Measurements from ENCODE around the gene HBB.

Gene HBB

DNA sequence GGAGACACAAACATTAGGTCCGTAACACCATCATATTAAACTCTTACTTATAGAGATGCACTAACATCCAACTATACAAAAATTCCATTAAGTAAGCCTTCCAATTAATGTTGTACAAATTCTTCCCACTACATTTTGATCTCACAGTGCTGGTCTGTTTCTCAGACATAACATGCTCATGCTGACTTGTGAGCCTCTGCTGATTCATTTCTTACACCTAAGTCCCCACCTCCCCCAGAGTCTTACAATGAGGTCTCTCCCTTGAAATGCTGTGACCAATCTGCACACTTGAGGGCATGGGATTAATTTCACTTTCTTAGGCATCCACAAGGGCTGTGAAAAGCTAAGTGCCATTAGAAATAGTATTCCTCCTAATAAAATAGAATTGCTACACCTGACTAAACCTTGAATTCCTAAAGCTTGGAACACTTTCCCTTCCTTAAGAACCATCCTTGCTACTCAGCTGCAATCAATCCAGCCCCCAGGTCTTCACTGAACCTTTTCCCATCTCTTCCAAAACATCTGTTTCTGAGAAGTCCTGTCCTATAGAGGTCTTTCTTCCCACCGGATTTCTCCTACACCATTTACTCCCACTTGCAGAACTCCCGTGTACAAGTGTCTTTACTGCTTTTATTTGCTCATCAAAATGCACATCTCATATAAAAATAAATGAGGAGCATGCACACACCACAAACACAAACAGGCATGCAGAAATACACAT is 20.8 kb upstream of the HBB start:
- DNase-seq (ENCODE audit: low read depth in 3 of 3, low spot score in 1 of 3): no peak

DNA sequence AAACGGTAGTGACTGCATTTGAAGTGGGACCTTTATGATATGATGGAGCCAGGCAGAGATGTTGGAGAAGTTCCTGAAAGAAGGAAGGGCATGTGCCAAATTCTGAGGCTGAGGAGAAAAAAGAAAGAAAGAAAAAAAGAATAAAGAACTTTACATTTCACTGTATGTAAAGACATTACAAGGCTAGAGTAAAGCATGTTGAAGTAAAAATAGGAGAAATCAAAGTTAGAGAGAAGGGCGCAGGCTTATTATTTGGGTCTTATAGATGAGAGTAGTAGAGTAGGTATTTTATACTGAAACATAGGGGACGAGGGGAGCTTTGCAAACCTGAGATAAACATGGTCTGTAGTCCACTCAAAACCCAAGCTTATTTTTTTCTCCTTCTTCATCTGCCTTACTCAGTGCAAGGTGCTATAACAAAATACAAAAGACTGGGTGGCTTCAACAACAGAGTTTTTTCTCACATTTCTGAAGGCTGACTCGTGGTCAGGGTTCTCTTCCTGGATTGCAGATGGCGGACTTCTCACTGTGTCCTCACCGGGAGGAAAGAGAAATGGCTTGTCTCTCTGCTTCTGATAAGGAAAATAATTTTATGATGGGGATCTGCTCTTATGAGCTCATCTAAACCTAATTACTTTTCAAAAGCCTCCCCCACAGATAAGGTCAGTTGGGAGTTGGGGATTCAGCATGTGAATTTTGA is 20.1 kb upstream of the HBB start:
- no peak for DNase-seq (ENCODE audit: low read depth in 3 of 3, low spot score in 1 of 3)

DNA sequence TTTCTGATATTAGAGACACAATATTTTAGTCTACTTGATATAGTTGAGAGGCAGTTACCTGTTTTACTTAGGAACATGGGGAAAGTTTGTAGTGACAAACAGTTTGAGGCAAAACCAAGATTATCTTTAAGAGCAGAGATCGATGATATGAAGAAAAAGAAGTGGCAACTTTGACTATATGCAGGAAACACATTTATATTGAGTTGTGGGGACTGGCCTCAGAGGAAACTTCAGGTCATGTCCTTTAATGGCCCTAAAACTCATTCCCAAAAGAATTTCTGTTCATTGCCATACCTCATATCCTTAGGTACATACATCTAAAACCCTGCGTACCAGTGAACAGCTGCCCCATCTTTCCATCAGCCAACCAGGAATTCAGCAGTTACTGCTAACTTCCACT is 18.3 kb upstream of the HBB start:
- no peak for DNase-seq (ENCODE audit: low read depth in 3 of 3, low spot score in 1 of 3)

DNA sequence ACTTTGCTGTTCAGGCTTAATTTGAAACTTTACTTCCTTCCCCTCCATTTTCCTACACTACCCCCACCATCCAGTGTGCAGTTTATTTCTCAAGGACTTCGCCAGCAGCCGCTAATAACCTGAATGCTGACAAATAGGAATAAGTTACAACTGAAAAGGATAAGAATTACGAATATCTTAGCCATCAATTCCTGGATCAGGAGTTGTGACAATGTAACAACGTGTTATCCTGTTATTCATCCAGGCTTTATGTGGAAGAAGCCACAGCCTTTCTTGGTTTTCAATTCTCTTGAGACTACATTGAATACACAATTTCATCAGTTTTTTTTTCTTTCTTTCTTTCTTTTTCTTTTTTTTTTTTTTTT is 16.9 kb upstream of the HBB start:
- DNase-seq (ENCODE audit: low read depth in 3 of 3, low spot score in 1 of 3): no peak

DNA sequence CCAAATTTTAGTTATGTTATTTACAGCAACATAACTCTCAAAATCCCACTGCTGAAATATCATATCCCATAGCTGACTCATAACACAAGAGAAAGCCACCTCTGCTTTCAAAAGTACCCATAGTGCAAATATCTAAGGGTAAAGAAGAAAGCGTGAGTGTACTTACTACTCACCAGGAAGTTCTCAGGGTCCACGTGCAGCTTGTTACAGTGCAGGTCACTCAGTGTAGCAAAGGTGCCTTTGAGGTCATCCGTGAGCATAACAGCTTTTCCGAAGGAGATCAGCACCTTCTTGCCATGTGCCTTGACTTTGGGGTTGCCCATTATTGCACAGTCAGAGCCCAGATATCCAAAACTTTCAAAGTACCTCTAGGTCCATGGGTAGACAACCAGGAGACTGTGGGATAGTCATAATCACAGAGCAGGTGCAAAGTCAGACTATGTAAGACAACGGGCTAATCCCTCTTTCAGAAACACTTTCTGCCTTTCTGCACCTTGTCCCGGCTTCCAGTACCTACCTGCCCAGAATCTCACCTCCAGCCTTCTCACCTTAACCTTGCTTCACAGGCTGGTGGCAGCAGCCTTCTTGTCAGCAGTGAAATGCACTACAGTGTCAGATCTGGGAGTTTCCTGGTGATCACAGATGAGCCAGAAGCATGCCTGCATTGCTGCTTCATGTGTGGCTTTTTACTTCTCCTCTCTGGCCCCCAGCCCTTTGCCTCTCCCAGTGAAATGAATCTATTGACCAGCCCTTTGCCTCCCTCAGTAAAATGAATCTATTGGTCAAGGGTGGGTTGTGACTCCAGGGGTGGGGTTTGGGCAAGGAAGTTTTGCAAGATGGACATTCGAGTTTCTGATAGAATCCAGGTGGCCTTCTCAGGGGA is 16.3 kb upstream of the HBB start:
- no peak for DNase-seq (ENCODE audit: low read depth in 3 of 3, low spot score in 1 of 3)

DNA sequence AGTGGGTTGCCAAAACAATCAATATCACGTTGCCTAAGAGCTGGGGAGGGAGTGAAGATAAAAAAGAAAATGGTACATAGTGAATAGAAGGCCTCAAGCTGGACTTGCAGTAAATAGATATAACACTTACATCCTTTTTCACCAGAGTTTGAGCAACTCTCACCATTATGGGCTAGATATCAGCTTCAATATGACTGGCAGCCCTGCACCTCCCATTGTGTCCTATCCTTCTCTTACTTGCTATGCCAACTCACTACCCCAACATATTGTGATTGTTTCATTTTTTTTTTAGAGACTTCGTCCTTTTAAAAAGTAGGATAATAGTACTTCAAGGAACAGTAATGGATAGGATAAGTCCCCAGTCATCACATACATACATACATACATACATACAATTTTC is 15.3 kb upstream of the HBB start:
- no peak for DNase-seq (ENCODE audit: low read depth in 3 of 3, low spot score in 1 of 3)

DNA sequence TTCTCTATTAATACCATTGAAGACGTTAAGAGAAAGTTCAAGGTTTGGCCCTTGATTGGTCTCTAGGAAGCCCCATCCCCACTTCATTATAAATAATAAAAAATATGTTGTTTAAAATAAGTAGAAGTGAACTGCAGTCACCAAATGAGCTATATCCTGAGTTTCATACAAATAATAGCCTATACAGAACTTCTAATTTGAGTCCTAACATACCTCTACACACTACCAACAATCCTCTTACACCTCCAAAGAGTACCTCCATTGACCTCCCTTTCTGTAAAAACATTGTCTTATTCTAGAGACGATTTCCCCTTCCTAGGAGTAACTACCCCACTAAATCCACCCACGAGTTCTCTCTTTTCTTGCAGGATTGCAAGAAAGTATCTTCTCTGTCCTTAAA is 14.6 kb upstream of the HBB start:
- DNase-seq (ENCODE audit: low read depth in 3 of 3, low spot score in 1 of 3): no peak

DNA sequence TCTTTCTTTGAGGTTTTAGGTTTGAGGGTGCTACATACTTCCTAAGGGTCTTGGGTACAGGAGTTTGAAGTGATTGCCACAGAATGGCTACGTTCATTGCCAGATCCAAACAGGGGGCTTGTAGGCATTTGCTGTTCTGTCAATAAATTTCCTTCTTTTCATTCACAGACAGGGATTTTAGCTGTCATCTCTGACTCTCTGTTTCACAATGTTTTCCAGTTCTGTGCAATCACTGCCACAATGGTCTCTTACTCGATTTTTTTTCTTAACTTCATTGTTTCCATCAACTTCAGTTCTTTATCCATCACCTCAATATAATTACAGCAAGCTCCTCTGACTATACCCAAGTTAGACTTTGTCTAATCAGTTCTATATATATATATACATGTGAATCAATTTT is 13.6 kb upstream of the HBB start:
- no peak for DNase-seq (ENCODE audit: low read depth in 3 of 3, low spot score in 1 of 3)

DNA sequence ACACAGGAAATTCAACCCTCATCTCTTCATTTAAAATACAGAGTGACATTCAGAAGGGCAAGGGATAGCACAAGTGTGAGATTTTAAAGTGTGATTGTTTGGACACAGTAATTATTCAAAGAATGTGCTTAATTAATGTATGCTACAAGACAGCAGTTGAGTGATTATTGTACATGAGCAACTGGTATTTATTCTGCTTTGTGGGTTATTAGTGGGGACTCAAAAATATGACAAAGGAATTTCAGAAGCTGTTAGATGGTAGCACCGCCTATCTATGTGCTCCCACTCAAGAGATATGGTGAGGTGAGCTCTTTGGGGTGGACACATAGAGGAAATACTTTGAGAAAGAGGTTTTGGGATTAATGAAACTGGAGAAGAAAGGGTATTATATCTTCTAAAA is 13.2 kb upstream of the HBB start:
- no peak for DNase-seq (ENCODE audit: low read depth in 3 of 3, low spot score in 1 of 3)

DNA sequence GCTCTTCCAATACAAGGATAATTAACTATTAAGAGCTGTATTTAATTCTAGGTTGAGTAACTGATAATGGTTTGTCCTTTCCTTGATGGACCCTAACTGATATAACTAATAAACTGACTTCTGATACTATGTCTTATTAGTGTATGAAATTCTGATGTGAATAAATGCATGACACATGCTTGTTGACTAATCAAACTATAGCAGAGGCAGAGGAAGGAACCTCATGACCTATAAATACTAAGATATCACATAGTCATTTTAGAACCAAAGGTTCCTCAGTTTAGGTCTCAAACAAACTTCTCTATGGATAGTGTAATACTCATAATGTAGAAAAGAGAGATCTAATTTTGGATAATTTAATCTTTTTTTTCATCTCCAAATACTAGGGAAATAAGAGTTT is 12.2 kb upstream of the HBB start:
- DNase-seq (ENCODE audit: low read depth in 3 of 3, low spot score in 1 of 3): no peak

DNA sequence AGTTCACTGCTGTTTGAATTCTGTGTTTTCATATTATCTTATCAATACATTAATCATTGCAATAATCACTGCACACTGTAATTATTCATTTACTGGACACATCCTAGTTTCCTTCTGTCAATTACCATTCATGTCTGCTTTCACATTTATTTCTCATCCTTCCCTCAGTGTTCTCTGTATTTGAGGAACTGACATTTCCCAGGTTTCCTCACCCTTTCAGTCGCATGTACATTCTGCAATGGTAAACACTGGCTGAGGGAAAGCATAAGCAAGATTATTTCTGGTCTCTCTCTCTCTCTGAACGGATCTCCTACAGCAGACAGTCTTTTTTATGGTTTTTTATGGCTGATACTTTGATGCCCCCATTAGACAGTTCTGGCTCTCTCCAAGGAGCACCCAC is 11.6 kb upstream of the HBB start:
- no peak for DNase-seq (ENCODE audit: low read depth in 3 of 3, low spot score in 1 of 3)

DNA sequence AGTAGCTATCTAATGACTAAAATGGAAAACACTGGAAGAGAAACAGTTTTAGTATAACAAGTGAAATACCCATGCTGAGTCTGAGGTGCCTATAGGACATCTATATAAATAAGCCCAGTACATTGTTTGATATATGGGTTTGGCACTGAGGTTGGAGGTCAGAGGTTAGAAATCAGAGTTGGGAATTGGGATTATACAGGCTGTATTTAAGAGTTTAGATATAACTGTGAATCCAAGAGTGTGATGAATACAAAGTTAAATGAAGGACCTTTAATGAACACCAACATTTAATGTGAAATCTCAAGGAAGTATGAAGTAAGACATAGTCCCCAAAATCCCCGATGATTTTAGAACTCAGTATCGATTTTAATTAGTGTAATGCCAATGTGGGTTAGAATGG is 10.5 kb upstream of the HBB start:
- no peak for DNase-seq (ENCODE audit: low read depth in 3 of 3, low spot score in 1 of 3)

DNA sequence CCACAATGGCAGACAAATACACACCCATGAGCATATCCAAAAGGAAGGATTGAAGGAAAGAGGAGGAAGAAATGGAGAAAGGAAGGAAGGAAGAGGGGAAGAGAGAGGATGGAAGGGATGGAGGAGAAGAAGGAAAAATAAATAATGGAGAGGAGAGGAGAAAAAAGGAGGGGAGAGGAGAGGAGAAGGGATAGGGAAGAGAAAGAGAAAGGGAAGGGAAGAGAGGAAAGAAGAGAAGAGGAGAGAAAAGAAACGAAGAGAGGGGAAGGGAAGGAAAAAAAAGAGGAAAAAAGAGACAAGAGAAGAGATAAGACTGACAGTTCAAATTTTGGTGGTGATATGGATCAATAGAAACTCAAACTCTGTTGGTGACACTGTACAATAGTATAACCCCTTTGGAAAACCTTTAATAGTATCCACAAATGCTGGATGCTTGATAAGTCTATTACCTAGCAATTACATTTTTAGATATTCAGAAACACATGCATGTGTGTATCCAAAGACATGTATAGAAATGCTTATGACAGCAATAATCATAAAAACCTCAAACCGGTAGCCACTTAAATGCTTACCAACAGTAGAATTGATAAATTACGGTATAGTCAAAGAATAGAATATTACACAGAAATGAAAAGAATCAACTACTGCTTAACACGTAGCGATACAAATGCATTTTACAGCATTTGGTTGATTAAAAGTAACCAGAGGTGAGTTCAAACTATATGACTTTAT is 8.7 kb upstream of the HBB start:
- DNase-seq (ENCODE audit: low read depth in 3 of 3, low spot score in 1 of 3): no peak

DNA sequence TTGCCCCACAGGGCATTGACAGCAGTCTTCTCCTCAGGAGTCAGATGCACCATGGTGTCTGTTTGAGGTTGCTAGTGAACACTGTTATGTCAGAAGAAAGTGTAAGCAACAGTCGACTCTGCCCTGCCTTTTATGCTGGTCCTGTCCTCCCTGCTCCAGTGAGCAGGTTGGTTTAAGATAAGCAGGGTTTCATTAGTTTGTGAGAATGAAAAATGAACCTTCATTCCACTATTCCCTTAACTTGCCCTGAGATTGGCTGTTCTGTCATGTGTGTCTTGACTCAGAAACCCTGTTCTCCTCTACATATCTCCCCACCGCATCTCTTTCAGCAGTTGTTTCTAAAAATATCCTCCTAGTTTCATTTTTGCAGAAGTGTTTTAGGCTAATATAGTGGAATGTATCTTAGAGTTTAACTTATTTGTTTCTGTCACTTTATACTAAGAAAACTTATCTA is 7.5 kb upstream of the HBB start, which contains the start of gene HBD:
TSS of gene HBD (minus strand) at position 103 of the 454 bp plus-strand sequence. CDS start at position 53, 50 bp downstream.
- no peak for DNase-seq (ENCODE audit: low read depth in 3 of 3, low spot score in 1 of 3)

DNA sequence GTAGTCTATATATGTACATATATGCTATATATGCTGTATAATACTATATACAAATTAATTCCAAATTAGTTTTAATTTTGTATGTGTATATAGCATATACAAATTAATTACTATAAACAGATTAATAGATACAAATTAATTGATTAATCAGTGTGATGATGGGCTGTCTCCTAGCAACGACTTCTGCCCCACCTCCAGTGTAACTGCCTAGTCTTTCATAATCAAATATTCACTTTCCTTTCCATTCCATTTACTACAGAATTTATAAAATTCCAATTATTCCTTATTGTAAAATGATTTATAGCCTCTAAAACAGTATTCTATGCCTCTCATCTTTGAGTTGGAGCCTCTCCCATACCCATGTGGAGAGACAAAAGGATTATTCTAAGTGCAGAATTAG is 6.4 kb upstream of the HBB start:
- no peak for DNase-seq (ENCODE audit: low read depth in 3 of 3, low spot score in 1 of 3)

DNA sequence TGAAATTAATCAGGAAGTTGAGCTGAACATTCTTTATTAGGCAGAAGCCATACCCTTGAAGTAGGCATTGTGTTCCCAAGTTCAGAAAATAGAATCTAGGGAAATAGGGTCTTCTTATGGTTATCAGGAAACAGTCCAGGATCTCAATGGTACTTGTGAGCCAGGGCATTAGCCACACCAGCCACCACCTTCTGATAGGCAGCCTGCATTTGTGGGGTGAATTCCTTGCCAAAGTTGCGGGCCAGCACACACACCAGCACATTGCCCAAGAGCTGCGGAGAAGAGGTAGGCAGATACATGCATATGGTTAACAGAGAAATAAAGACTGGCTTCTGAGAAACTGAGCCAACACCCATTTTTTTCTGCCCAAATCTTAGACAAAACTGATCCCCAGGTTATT is 6.0 kb upstream of the HBB start:
- no peak for DNase-seq (ENCODE audit: low read depth in 3 of 3, low spot score in 1 of 3)

DNA sequence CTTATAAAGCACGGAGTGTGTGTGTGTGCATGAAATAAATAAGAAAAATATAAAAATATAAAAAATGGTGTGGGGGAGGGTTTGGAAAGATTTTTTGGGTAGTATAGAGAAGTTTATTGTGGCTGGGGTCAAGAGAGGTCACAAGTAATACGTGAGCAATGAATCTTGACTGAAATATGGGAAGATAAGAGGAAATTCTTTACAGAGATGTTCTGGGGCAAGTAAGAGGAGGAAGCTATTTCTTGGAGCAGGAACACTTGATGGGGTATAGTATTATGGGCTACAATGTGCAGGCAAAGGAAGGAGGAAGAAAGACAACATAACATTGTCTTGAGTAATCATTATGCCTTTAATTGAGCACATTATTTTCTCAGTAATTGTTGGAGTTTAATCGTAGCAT is 5.3 kb upstream of the HBB start:
- DNase-seq (ENCODE audit: low read depth in 3 of 3, low spot score in 1 of 3): no peak

DNA sequence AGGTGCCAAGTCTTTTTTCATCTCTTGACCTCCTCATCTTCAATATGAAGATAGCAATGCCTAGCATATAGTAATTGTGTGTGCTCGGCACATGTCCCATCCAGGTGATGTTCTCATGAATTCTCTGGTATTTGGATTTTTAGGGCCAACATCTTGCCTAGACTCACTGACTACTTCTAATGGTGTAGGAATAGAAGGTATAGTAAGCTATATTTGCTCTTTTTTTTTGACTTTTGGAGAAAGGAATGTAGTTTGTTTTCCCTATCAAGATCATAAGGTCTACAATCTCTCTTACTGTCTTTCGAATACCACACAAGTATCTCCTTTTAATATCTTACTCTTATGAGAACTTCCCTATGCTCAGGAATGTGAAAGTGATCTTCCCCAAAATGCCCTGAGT is 4.2 kb upstream of the HBB start:
- no peak for DNase-seq (ENCODE audit: low read depth in 3 of 3, low spot score in 1 of 3)

DNA sequence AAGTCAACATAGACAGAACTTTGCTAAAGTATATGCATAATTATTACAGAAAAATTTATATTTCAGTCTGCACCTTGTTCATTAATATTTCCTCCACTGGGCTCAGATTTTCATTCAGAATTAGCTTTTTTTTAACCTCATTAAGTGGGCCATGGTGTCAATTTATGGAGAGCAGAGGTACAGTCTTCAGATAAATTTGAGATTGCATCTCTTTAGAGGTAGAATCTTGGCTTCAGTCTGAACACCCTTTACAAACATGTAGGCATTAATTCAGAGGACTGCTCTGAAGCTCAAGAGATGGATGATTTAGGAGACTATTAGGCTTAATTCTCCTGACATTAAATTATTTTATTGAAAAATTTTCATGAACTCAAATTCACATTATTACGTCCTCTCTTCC is 3.4 kb upstream of the HBB start:
- no peak for DNase-seq (ENCODE audit: low read depth in 3 of 3, low spot score in 1 of 3)

DNA sequence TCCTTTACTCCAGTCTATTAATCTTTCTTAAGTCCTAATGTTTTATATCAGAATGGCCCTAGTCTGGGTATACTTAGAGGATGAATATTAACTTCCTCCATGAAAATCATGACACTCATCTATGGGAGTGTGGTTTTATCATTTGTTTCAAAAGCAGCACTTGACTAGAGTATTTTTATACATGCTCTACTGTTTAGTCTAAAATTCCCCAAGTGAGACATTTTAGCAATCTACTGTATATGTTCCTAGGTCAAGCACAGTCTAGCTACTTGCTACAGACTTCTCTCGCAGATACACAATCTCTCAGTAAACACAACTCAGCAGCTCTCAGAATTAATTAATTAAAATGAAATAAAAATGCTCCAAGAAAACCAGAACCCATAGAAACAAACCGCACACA is 2.9 kb upstream of the HBB start:
- DNase-seq (ENCODE audit: low read depth in 3 of 3, low spot score in 1 of 3): no peak

DNA sequence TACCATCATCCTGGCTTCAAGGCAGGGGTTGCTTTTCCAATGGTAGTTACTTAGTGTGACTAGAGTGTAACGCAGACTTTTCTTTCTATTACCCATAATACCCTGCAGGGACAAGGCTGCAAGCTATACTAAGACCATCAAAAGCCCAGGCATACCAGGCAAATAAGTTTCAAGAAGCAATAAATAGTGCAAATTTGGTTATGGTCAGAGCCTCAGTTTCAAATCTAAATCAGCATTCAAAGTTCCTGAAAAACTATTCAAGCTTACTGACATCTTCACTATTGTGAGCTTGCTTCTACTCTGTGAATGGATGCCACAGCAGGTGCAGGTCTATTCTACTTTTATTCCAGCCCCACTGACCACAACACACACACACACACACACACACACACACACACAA is 2.5 kb upstream of the HBB start:
- no peak for DNase-seq (ENCODE audit: low read depth in 3 of 3, low spot score in 1 of 3)
